ENCODE results near the gene NKTR.

Gene NKTR

DNA sequence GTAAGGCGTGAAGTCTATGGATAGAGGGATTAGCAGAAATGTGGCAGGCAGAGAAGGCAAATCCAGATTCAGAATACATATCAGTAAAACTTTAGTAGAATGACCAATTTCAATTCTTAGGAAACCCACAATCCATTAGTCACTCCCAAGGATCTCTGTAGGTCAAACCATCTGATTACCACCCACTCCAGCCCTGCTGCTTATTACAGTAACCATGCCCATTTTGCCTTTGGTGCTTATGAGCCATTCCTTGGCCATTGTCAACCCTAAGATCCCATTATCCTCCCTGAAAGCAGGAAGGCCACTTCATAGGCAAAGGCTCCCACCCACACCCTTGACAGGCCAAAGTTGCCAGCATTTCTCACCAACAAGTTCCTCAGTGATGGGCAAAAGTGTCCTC is 79.8 kb downstream of the NKTR start:
- Histone ChIP-seq H3K27me3 (ENCODE audit: control insufficient read depth in 3 of 3, insufficient read depth in 3 of 3, low read depth in 1 of 3, low read length in 3 of 3) (peaks cover 0 to 2% (median 0%) of the 10 kb centered on the region in 3 experiments), H3K9me3 (replicated peaks in 1 of 2; ENCODE audit: control insufficient read depth in 2 of 2, insufficient read depth in 1 of 2, low read depth in 1 of 2, low read length in 2 of 2) (peaks cover 3 to 4% of the 10 kb centered on the region in 2 donors), H3K23ac (ENCODE audit: low read depth, low read length, poor library complexity) (no peak overlapping the region), H3K4ac (ENCODE audit: low read length) (no peak overlapping the region), H2BK15ac (ENCODE audit: low read length) (no peak overlapping the region), H2AK5ac (ENCODE audit: low read depth, low read length) (no peak overlapping the region), H3K18ac (ENCODE audit: low read length) (no peak overlapping the region), H2BK5ac (ENCODE audit: low read length) (no peak overlapping the region), H2BK120ac (ENCODE audit: low read depth, low read length) (no peak overlapping the region), H3K36me3 (replicated peaks in 1 of 2; ENCODE audit: control insufficient read depth in 2 of 2, insufficient read depth in 2 of 2, low read length in 2 of 2) (no peaks in the 10 kb centered on the region), H2AFZ (ENCODE audit: low read length) (no peak overlapping the region), H2BK12ac (ENCODE audit: low read length) (no peak overlapping the region), H3K79me1 (ENCODE audit: low read depth, low read length) (no peaks in the 10 kb centered on the region), H3K4me3 (ENCODE audit: low read length in 2 of 2) (no peak overlapping the region), H3K4me2 (ENCODE audit: insufficient read depth, low read length, poor library complexity, severe bottlenecking) (no peak overlapping the region), H3K14ac (ENCODE audit: low read length) (no peak overlapping the region), H3K27ac (replicated peaks; ENCODE audit: low read length) (no peak overlapping the region), H3K9ac (ENCODE audit: low read depth, low read length, poor library complexity) (no peak overlapping the region), H4K91ac (ENCODE audit: low read depth, low read length, poor library complexity) (no peak overlapping the region), H3K4me1 (ENCODE audit: control insufficient read depth in 2 of 2, insufficient read depth in 1 of 2, low read depth in 1 of 2, low read length in 2 of 2) (peaks cover 0 to 2% of the 10 kb centered on the region in 2 donors), H4K8ac (ENCODE audit: low read depth, low read length) (no peak overlapping the region)
- WGBS, 2 donors (ENCODE audit: extremely low coverage in 2 of 2, insufficient read length in 2 of 2, insufficient replicate concordance in 1 of 2), result no CpG with 5 or more reads among the region's 1 CpG
- DNase-seq (ENCODE audit: low spot score), result no peak

DNA sequence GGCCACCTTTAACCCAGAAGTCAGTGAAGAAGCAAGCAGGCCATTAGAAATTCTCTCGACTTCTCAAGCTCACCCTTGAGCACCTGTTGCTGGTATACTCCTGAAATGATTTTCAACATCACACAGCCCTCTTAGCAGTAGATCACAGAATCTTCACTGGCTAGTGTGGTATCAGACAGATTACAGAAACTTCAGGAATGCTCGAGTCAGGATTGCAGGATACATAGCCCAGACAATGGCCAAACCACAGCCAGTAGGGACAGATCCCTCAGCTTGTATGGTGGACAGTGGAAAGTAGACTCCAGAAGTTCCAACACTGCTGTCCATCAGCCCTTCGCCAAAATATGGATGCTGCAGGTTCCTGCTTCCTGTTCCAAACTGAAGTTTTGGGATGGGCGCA is 80.3 kb downstream of the NKTR start:
- Histone ChIP-seq H2BK5ac (ENCODE audit: low read length) (no peak overlapping the region), H3K79me1 (ENCODE audit: low read depth, low read length) (no peaks in the 10 kb centered on the region), H3K9ac (ENCODE audit: low read depth, low read length, poor library complexity) (no peak overlapping the region), H2AFZ (ENCODE audit: low read length) (no peak overlapping the region), H3K36me3 (replicated peaks in 1 of 2; ENCODE audit: control insufficient read depth in 2 of 2, insufficient read depth in 2 of 2, low read length in 2 of 2) (no peaks in the 10 kb centered on the region), H3K14ac (ENCODE audit: low read length) (no peak overlapping the region), H3K9me3 (replicated peaks in 1 of 2; ENCODE audit: control insufficient read depth in 2 of 2, insufficient read depth in 1 of 2, low read depth in 1 of 2, low read length in 2 of 2) (peaks cover 3 to 4% of the 10 kb centered on the region in 2 donors), H3K27me3 (ENCODE audit: control insufficient read depth in 3 of 3, insufficient read depth in 3 of 3, low read depth in 1 of 3, low read length in 3 of 3) (peaks cover 0 to 2% (median 0%) of the 10 kb centered on the region in 3 experiments), H4K8ac (ENCODE audit: low read depth, low read length) (no peak overlapping the region), H3K18ac (ENCODE audit: low read length) (no peak overlapping the region), H2BK12ac (ENCODE audit: low read length) (no peak overlapping the region), H2AK5ac (ENCODE audit: low read depth, low read length) (no peak overlapping the region), H2BK120ac (ENCODE audit: low read depth, low read length) (no peak overlapping the region), H2BK15ac (ENCODE audit: low read length) (no peak overlapping the region), H3K23ac (ENCODE audit: low read depth, low read length, poor library complexity) (no peak overlapping the region), H3K4ac (ENCODE audit: low read length) (no peak overlapping the region), H3K4me3 (ENCODE audit: low read length in 2 of 2) (no peak overlapping the region), H3K4me1 (ENCODE audit: control insufficient read depth in 2 of 2, insufficient read depth in 1 of 2, low read depth in 1 of 2, low read length in 2 of 2) (peaks cover 0 to 2% of the 10 kb centered on the region in 2 donors), H4K91ac (ENCODE audit: low read depth, low read length, poor library complexity) (no peak overlapping the region), H3K4me2 (ENCODE audit: insufficient read depth, low read length, poor library complexity, severe bottlenecking) (no peak overlapping the region), H3K27ac (replicated peaks; ENCODE audit: low read length) (no peak overlapping the region)
- WGBS, 2 donors (ENCODE audit: extremely low coverage in 2 of 2, insufficient read length in 2 of 2, insufficient replicate concordance in 1 of 2), result no CpG with 5 or more reads among the region's 4 CpGs
- DNase-seq (ENCODE audit: low spot score), result no peak

- no peak overlapping the region for H3K4me3 ChIP-seq (ENCODE audit: low read length in 2 of 2)
- WGBS, 2 donors (ENCODE audit: extremely low coverage in 2 of 2, insufficient read length in 2 of 2, insufficient replicate concordance in 1 of 2), result no CpG with 5 or more reads among the region's 10 CpGs
These were observed 81.0 kb downstream of the NKTR start for GRCh38 chr3:42681361-42682038.

GRCh38 chr3:42682301-42683070 is 82.0 kb downstream of the NKTR start:
- H4K8ac ChIP-seq (ENCODE audit: low read depth, low read length), result no peak overlapping the region
- no peak overlapping the region for H3K27ac ChIP-seq (replicated peaks; ENCODE audit: low read length)
- H3K79me1 ChIP-seq (ENCODE audit: low read depth, low read length), result no peaks in the 10 kb centered on the region
- peaks cover 0 to 2% (median 0%) of the 10 kb centered on the region in 3 experiments for H3K27me3 ChIP-seq (ENCODE audit: control insufficient read depth in 3 of 3, insufficient read depth in 3 of 3, low read depth in 1 of 3, low read length in 3 of 3)
- H2AFZ ChIP-seq (ENCODE audit: low read length), result no peak overlapping the region
- H3K4me2 ChIP-seq (ENCODE audit: insufficient read depth, low read length, poor library complexity, severe bottlenecking), result no peak overlapping the region
- no peak overlapping the region for H2AK5ac ChIP-seq (ENCODE audit: low read depth, low read length)
- H3K9me3 ChIP-seq (replicated peaks in 1 of 2; ENCODE audit: control insufficient read depth in 2 of 2, insufficient read depth in 1 of 2, low read depth in 1 of 2, low read length in 2 of 2), result no peaks in the 10 kb centered on the region
- no peak overlapping the region for H3K9ac ChIP-seq (ENCODE audit: low read depth, low read length, poor library complexity)
- no peak overlapping the region for H3K4ac ChIP-seq (ENCODE audit: low read length)
- no peak overlapping the region for H4K91ac ChIP-seq (ENCODE audit: low read depth, low read length, poor library complexity)
- no peaks in the 10 kb centered on the region for H3K36me3 ChIP-seq (replicated peaks in 1 of 2; ENCODE audit: control insufficient read depth in 2 of 2, insufficient read depth in 2 of 2, low read length in 2 of 2)
- no peak overlapping the region for H2BK5ac ChIP-seq (ENCODE audit: low read length)
- H2BK12ac ChIP-seq (ENCODE audit: low read length), result no peak overlapping the region
- no peak overlapping the region for H2BK120ac ChIP-seq (ENCODE audit: low read depth, low read length)
- no peak overlapping the region for H3K4me3 ChIP-seq (ENCODE audit: low read length in 2 of 2)
- H3K23ac ChIP-seq (ENCODE audit: low read depth, low read length, poor library complexity), result no peak overlapping the region
- peaks cover 0 to 2% of the 10 kb centered on the region in 2 donors for H3K4me1 ChIP-seq (ENCODE audit: control insufficient read depth in 2 of 2, insufficient read depth in 1 of 2, low read depth in 1 of 2, low read length in 2 of 2)
- no peak overlapping the region for H2BK15ac ChIP-seq (ENCODE audit: low read length)
- no CpG with 5 or more reads among the region's 12 CpGs for WGBS, 2 donors (ENCODE audit: extremely low coverage in 2 of 2, insufficient read length in 2 of 2, insufficient replicate concordance in 1 of 2)
- DNase-seq (ENCODE audit: low spot score), result no peak
- H3K18ac ChIP-seq (ENCODE audit: low read length), result no peak overlapping the region
- H3K14ac ChIP-seq (ENCODE audit: low read length), result no peak overlapping the region

More at GRCh38 chr3:42681361-42682038, 81.0 kb downstream of the NKTR start:
- Histone ChIP-seq H3K36me3 (replicated peaks in 1 of 2; ENCODE audit: control insufficient read depth in 2 of 2, insufficient read depth in 2 of 2, low read length in 2 of 2) (no peaks in the 10 kb centered on the region), H3K9me3 (replicated peaks in 1 of 2; ENCODE audit: control insufficient read depth in 2 of 2, insufficient read depth in 1 of 2, low read depth in 1 of 2, low read length in 2 of 2) (no peaks in the 10 kb centered on the region), H2BK120ac (ENCODE audit: low read depth, low read length) (no peak overlapping the region), H3K4me1 (ENCODE audit: control insufficient read depth in 2 of 2, insufficient read depth in 1 of 2, low read depth in 1 of 2, low read length in 2 of 2) (peaks cover 0 to 2% of the 10 kb centered on the region in 2 donors), H3K23ac (ENCODE audit: low read depth, low read length, poor library complexity) (no peak overlapping the region), H3K14ac (ENCODE audit: low read length) (no peak overlapping the region), H2BK12ac (ENCODE audit: low read length) (no peak overlapping the region), H3K27me3 (ENCODE audit: control insufficient read depth in 3 of 3, insufficient read depth in 3 of 3, low read depth in 1 of 3, low read length in 3 of 3) (peaks cover 0 to 2% (median 0%) of the 10 kb centered on the region in 3 experiments), H2AK5ac (ENCODE audit: low read depth, low read length) (no peak overlapping the region), H2AFZ (ENCODE audit: low read length) (no peak overlapping the region), H4K91ac (ENCODE audit: low read depth, low read length, poor library complexity) (no peak overlapping the region), H3K27ac (replicated peaks; ENCODE audit: low read length) (no peak overlapping the region), H2BK15ac (ENCODE audit: low read length) (no peak overlapping the region), H3K4me2 (ENCODE audit: insufficient read depth, low read length, poor library complexity, severe bottlenecking) (no peak overlapping the region), H3K4ac (ENCODE audit: low read length) (no peak overlapping the region), H3K18ac (ENCODE audit: low read length) (no peak overlapping the region), H4K8ac (ENCODE audit: low read depth, low read length) (no peak overlapping the region), H2BK5ac (ENCODE audit: low read length) (no peak overlapping the region), H3K9ac (ENCODE audit: low read depth, low read length, poor library complexity) (no peak overlapping the region), H3K79me1 (ENCODE audit: low read depth, low read length) (no peaks in the 10 kb centered on the region)
- DNase-seq (ENCODE audit: low spot score), result no peak

Data from neuronal stem cell (in vitro differentiated cells).